Spinal cord (tissue), 10 donors: ENCODE data around the gene NTRK3. TPM values are rescaled to one million over a fixed set of nuclear protein-coding genes. Genes with fewer than 3 reads are reported as not detected.

Source experiments
- DNase-seq, 6 donors: peaks; one replicate each; pipeline versions ENCODE4 v3.0.0 to v3.0.0-alpha.2; 2013 to 2015; ENCODE audit warnings: low spot score in 6 of 6, low read depth in 4 of 6
- H3K27ac ChIP-seq: one replicate; pipeline ENCODE4 v1.5.1; 2013; ENCODE audit warnings: low read depth, low read length, control low read depth
- H3K27me3 ChIP-seq: one replicate; pipeline ENCODE4 v1.6.1; 2013; ENCODE audit warnings: low read length; ENCODE audit not compliant: control insufficient read depth, insufficient read depth
- H3K36me3 ChIP-seq: one replicate; pipeline ENCODE4 v1.6.1; 2013; ENCODE audit warnings: low read length; ENCODE audit not compliant: control insufficient read depth, insufficient read depth
- H3K4me1 ChIP-seq: one replicate; pipeline ENCODE4 v1.6.1; 2013; ENCODE audit warnings: low read length; ENCODE audit not compliant: control insufficient read depth, insufficient read depth
- H3K4me3 ChIP-seq: one replicate; pipeline ENCODE4 v1.5.1; 2013; ENCODE audit warnings: low read depth, low read length, control low read depth
- H3K9me3 ChIP-seq: one replicate; pipeline ENCODE4 v1.6.1; 2013; ENCODE audit warnings: low read length; ENCODE audit not compliant: control insufficient read depth, insufficient read depth
- WGBS: methylation state at CpG from one replicate; pipeline ENCODE4 v1.1.5; 2013; ENCODE audit warnings: missing lambda C conversion rate; ENCODE audit not compliant: insufficient coverage; 5-methylcytosine and 5-hydroxymethylcytosine counted together
- polyA plus RNA-seq, 2 donors: library from polyadenylated mRNA; unstranded; fragments of 120-200 nt; gene quantifications; one replicate each; pipeline ENCODE4 v1.2.1, GENCODE V29; 2013; ENCODE audit not compliant: insufficient read length in 2 of 2
- total RNA-seq, 2 donors: library from RNA; depleted of rRNA in 1 of 2; stranded (reverse); fragments of 120-200 nt in 1 of 2; fragments of >200 nt in 1 of 2; gene quantifications; one replicate each; pipeline versions ENCODE4 v1.2.3 to v1.2.4, GENCODE V29; 2013 to 2014
- donor health status: healthy.

NTRK3 gene
- total and polyA plus RNA-seq, 4 donors = 49.5 to 68.1 (median 60.9) TPM

GRCh38 chr15:88002706-88003105, 253.8 kb downstream of the NTRK3 start:
- Histone ChIP-seq H3K27me3 (no peaks in the 10 kb centered on the region), H3K36me3 (no peaks in the 10 kb centered on the region), H3K27ac (no peak overlapping the region), H3K4me1 (peaks cover 2% of the 10 kb centered on the region), H3K4me3 (no peak overlapping the region), H3K9me3 (peaks cover 3% of the 10 kb centered on the region)
- no CpG with 5 or more reads among the region's 4 CpGs for WGBS
- DNase-seq = no peak

GRCh38 chr15:87998630-87999029, 257.9 kb downstream of the NTRK3 start:
- DNase-seq = peak in 1 of 6 donors; percentile 67
- Histone ChIP-seq H3K27ac (no peak overlapping the region), H3K36me3 (no peaks in the 10 kb centered on the region)

GRCh38 chr15:87986776-87987175, 269.8 kb downstream of the NTRK3 start:
- no peak for DNase-seq
- Histone ChIP-seq H3K9me3 (no peaks in the 10 kb centered on the region), H3K27me3 (no peaks in the 10 kb centered on the region), H3K4me3 (no peak overlapping the region), H3K36me3 (no peaks in the 10 kb centered on the region), H3K4me1 (no peaks in the 10 kb centered on the region), H3K27ac (no peak overlapping the region)
- WGBS = no CpG with 5 or more reads among the region's 2 CpGs

More at GRCh38 chr15:87998630-87999029, 257.9 kb downstream of the NTRK3 start:
- Histone ChIP-seq H3K4me3 (no peak overlapping the region), H3K4me1 (no peaks in the 10 kb centered on the region), H3K27me3 (no peaks in the 10 kb centered on the region), H3K9me3 (peaks cover 3% of the 10 kb centered on the region)

GRCh38 chr15:87985451-87985850, 271.1 kb downstream of the NTRK3 start:
- DNase-seq = no peak
- Histone ChIP-seq H3K27ac (no peak overlapping the region), H3K36me3 (no peaks in the 10 kb centered on the region), H3K4me3 (no peak overlapping the region), H3K9me3 (no peaks in the 10 kb centered on the region), H3K4me1 (no peaks in the 10 kb centered on the region), H3K27me3 (no peaks in the 10 kb centered on the region)
- WGBS = 72% methylated on average over 4 of the region's 7 CpGs

GRCh38 chr15:87981969-87982368, 274.6 kb downstream of the NTRK3 start:
- Histone ChIP-seq H3K4me3 (no peak overlapping the region), H3K9me3 (no peaks in the 10 kb centered on the region), H3K4me1 (no peaks in the 10 kb centered on the region), H3K36me3 (peaks cover 5% of the 10 kb centered on the region), H3K27ac (no peak overlapping the region), H3K27me3 (no peaks in the 10 kb centered on the region)
- 79% methylated on average over 6 of the region's 6 CpGs for WGBS
- DNase-seq = peak in 1 of 6 donors; percentile 90

GRCh38 chr15:87977907-87978306, 278.6 kb downstream of the NTRK3 start:
- Histone ChIP-seq H3K4me3 (no peak overlapping the region), H3K27ac (no peak overlapping the region), H3K27me3 (no peaks in the 10 kb centered on the region), H3K9me3 (no peaks in the 10 kb centered on the region), H3K36me3 (peaks cover 5% of the 10 kb centered on the region), H3K4me1 (peaks cover 8% of the 10 kb centered on the region)
- WGBS = 100% methylated on average over 2 of the region's 3 CpGs
- no peak for DNase-seq

GRCh38 chr15:87976552-87976951, 280.0 kb downstream of the NTRK3 start:
- WGBS = 100% methylated on average over 3 of the region's 3 CpGs
- Histone ChIP-seq H3K27me3 (no peaks in the 10 kb centered on the region), H3K36me3 (peaks cover 5% of the 10 kb centered on the region)

GRCh38 chr15:87973501-87974215, 282.9 kb downstream of the NTRK3 start:
- DNase-seq = peak in 1 of 6 donors; percentile 42
- H3K27ac ChIP-seq = no peak overlapping the region

More at GRCh38 chr15:87976552-87976951, 280.0 kb downstream of the NTRK3 start:
- peaks cover 8% of the 10 kb centered on the region for H3K4me1 ChIP-seq
- no peaks in the 10 kb centered on the region for H3K9me3 ChIP-seq
- H3K27ac ChIP-seq = no peak overlapping the region
- H3K4me3 ChIP-seq = no peak overlapping the region
- DNase-seq = no peak

GRCh38 chr15:87971076-87971475, 285.5 kb downstream of the NTRK3 start:
- H3K27ac ChIP-seq = no peak overlapping the region
- H3K4me3 ChIP-seq = no peak overlapping the region
- no peak for DNase-seq
- H3K4me1 ChIP-seq = peaks cover 8% of the 10 kb centered on the region
- no peaks in the 10 kb centered on the region for H3K9me3 ChIP-seq
- 95% methylated on average over 2 of the region's 3 CpGs for WGBS
- H3K36me3 ChIP-seq = no peaks in the 10 kb centered on the region
- no peaks in the 10 kb centered on the region for H3K27me3 ChIP-seq

More at GRCh38 chr15:87973501-87974215, 282.9 kb downstream of the NTRK3 start:
- peaks cover under 1% of the 10 kb centered on the region for H3K36me3 ChIP-seq
- 56% methylated on average over 11 of the region's 13 CpGs for WGBS
- H3K27me3 ChIP-seq = no peaks in the 10 kb centered on the region
- H3K4me3 ChIP-seq = no peak overlapping the region
- H3K4me1 ChIP-seq = peaks cover 8% of the 10 kb centered on the region
- H3K9me3 ChIP-seq = no peaks in the 10 kb centered on the region

- WGBS = no CpG with 5 or more reads among the region's 2 CpGs
- Histone ChIP-seq H3K4me1 (peaks cover 7% of the 10 kb centered on the region), H3K27me3 (no peaks in the 10 kb centered on the region), H3K4me3 (no peak overlapping the region), H3K9me3 (no peaks in the 10 kb centered on the region), H3K27ac (no peak overlapping the region), H3K36me3 (no peaks in the 10 kb centered on the region)
- no peak for DNase-seq
Observed at GRCh38 chr15:87967951-87968350, 288.6 kb downstream of the NTRK3 start.
